Measurements from ENCODE around the gene ZMYM1. TPM values are rescaled to one million over a fixed set of nuclear protein-coding genes. Genes with fewer than 3 reads are reported as not detected.

The ZMYM1 gene
- 17.2 TPM for polyA plus RNA-seq

GRCh38 chr1:35079003-35079930, at the start of gene ZMYM1:
TSS of gene ZMYM1 (plus strand) at chr1:35079385. CDS start at chr1:35093988, 14,603 bp downstream.
- Mint-ChIP-seq H3K27me3 (peaks cover 6% of the 10 kb centered on the region), H3K36me3 (peaks cover 10% of the 10 kb centered on the region), H3K9me3 (no peaks in the 10 kb centered on the region), H3K4me3 (peak within 1 kb of the TSS; percentile 97 to 100 (median 98)), H3K27ac (peak within 1 kb of the TSS; percentile 98 to 99 (median 99)), H3K4me1 (peaks cover 17 to 22% (median 22%) of the 10 kb centered on the region in 3 donors)

- peaks cover 23 to 37% (median 32%) of the 10 kb centered on the region in 3 donors for H3K4me1 Mint-ChIP-seq
- peaks cover 4 to 5% (median 4%) of the 10 kb centered on the region in 3 donors for H3K9me3 Mint-ChIP-seq
- peaks cover 15% of the 10 kb centered on the region for H3K36me3 Mint-ChIP-seq
- H3K4me3 Mint-ChIP-seq = peak overlapping the region; percentile 96 to 100 (median 100)
- no peaks in the 10 kb centered on the region for H3K27me3 Mint-ChIP-seq
- peak overlapping the region in 2 of 3 donors; percentile 92 to 94 for H3K27ac Mint-ChIP-seq
These were observed 49.4 kb upstream of the ZMYM1 start for GRCh38 chr1:35029761-35030160.

GRCh38 chr1:35030338-35030737, 48.8 kb upstream of the ZMYM1 start:
- peaks cover 15% of the 10 kb centered on the region for H3K36me3 Mint-ChIP-seq
- peak overlapping the region; percentile 96 to 100 (median 100) for H3K4me3 Mint-ChIP-seq
- H3K9me3 Mint-ChIP-seq = peaks cover 4 to 5% (median 4%) of the 10 kb centered on the region in 3 donors
- no peaks in the 10 kb centered on the region for H3K27me3 Mint-ChIP-seq
- peak overlapping the region; percentile 92 to 99 (median 94) for H3K27ac Mint-ChIP-seq
- peaks cover 23 to 37% (median 32%) of the 10 kb centered on the region in 3 donors for H3K4me1 Mint-ChIP-seq

GRCh38 chr1:35030756-35031446, 48.3 kb upstream of the ZMYM1 start:
- Mint-ChIP-seq H3K4me1 (peaks cover 20 to 33% (median 28%) of the 10 kb centered on the region in 3 donors), H3K36me3 (peaks cover 11% of the 10 kb centered on the region), H3K4me3 (peak overlapping the region; percentile 96 to 100 (median 100)), H3K27me3 (no peaks in the 10 kb centered on the region), H3K27ac (peak overlapping the region; percentile 92 to 99 (median 94)), H3K9me3 (peaks cover 4 to 5% (median 4%) of the 10 kb centered on the region in 3 donors)

- Mint-ChIP-seq H3K4me1 (peaks cover 13 to 23% (median 19%) of the 10 kb centered on the region in 3 donors), H3K9me3 (peaks cover 4 to 5% (median 4%) of the 10 kb centered on the region in 3 donors), H3K36me3 (peaks cover 8% of the 10 kb centered on the region), H3K4me3 (peak overlapping the region in 3 of 4 donors; percentile 100), H3K27ac (no peak overlapping the region), H3K27me3 (no peaks in the 10 kb centered on the region)
These were observed 46.8 kb upstream of the ZMYM1 start for GRCh38 chr1:35032384-35032739.

GRCh38 chr1:35033346-35033745, 45.8 kb upstream of the ZMYM1 start:
- H3K27ac Mint-ChIP-seq = no peak overlapping the region
- peaks cover 4 to 5% (median 4%) of the 10 kb centered on the region in 3 donors for H3K9me3 Mint-ChIP-seq
- peaks cover 13 to 22% (median 16%) of the 10 kb centered on the region in 3 donors for H3K4me1 Mint-ChIP-seq
- H3K36me3 Mint-ChIP-seq = peaks cover 6% of the 10 kb centered on the region
- H3K4me3 Mint-ChIP-seq = peak overlapping the region in 2 of 4 donors; percentile 19 to 61
- no peaks in the 10 kb centered on the region for H3K27me3 Mint-ChIP-seq

- Mint-ChIP-seq H3K9me3 (peaks cover 4 to 6% (median 5%) of the 10 kb centered on the region in 3 donors), H3K27ac (no peak overlapping the region), H3K27me3 (no peaks in the 10 kb centered on the region), H3K4me3 (peak overlapping the region in 1 of 4 donors; percentile 62), H3K4me1 (peaks cover 2 to 4% (median 2%) of the 10 kb centered on the region in 3 donors), H3K36me3 (peaks cover 2% of the 10 kb centered on the region)
These were observed 42.6 kb upstream of the ZMYM1 start for GRCh38 chr1:35036621-35037020.

GRCh38 chr1:35037206-35037605, 42.0 kb upstream of the ZMYM1 start:
- peaks cover 0 to 2% (median 0%) of the 10 kb centered on the region in 3 donors for H3K4me1 Mint-ChIP-seq
- H3K27ac Mint-ChIP-seq = no peak overlapping the region

GRCh38 chr1:35038723-35039122, 40.5 kb upstream of the ZMYM1 start:
- Mint-ChIP-seq H3K4me3 (peak overlapping the region in 1 of 4 donors; percentile 27), H3K36me3 (peaks cover 2% of the 10 kb centered on the region), H3K4me1 (peaks cover 0 to 2% (median 0%) of the 10 kb centered on the region in 3 donors), H3K9me3 (peaks cover 0 to 4% (median 4%) of the 10 kb centered on the region in 3 donors), H3K27ac (no peak overlapping the region), H3K27me3 (no peaks in the 10 kb centered on the region)

More at GRCh38 chr1:35037206-35037605, 42.0 kb upstream of the ZMYM1 start:
- Mint-ChIP-seq H3K36me3 (peaks cover 2% of the 10 kb centered on the region), H3K4me3 (peak overlapping the region in 1 of 4 donors; percentile 62), H3K27me3 (no peaks in the 10 kb centered on the region), H3K9me3 (peaks cover 2 to 6% (median 5%) of the 10 kb centered on the region in 3 donors)

GRCh38 chr1:35043498-35043897, 35.7 kb upstream of the ZMYM1 start:
- no peak overlapping the region for H3K27ac Mint-ChIP-seq
- H3K4me1 Mint-ChIP-seq = peaks cover 0 to 6% (median 5%) of the 10 kb centered on the region in 3 donors
- peaks cover 0 to 2% (median 0%) of the 10 kb centered on the region in 3 donors for H3K9me3 Mint-ChIP-seq
- no peaks in the 10 kb centered on the region for H3K36me3 Mint-ChIP-seq
- H3K4me3 Mint-ChIP-seq = no peak overlapping the region
- no peaks in the 10 kb centered on the region for H3K27me3 Mint-ChIP-seq

- H3K4me1 Mint-ChIP-seq = peaks cover 0 to 6% (median 5%) of the 10 kb centered on the region in 3 donors
- peaks cover 0 to 2% (median 0%) of the 10 kb centered on the region in 3 donors for H3K9me3 Mint-ChIP-seq
- H3K27ac Mint-ChIP-seq = no peak overlapping the region
- H3K27me3 Mint-ChIP-seq = no peaks in the 10 kb centered on the region
- no peak overlapping the region for H3K4me3 Mint-ChIP-seq
- no peaks in the 10 kb centered on the region for H3K36me3 Mint-ChIP-seq
These were observed 34.8 kb upstream of the ZMYM1 start for GRCh38 chr1:35044431-35044830.

- no peak overlapping the region for H3K4me3 Mint-ChIP-seq
- H3K27me3 Mint-ChIP-seq = peaks cover 2% of the 10 kb centered on the region
- H3K4me1 Mint-ChIP-seq = peaks cover 0 to 6% (median 5%) of the 10 kb centered on the region in 3 donors
- no peaks in the 10 kb centered on the region for H3K36me3 Mint-ChIP-seq
- H3K27ac Mint-ChIP-seq = no peak overlapping the region
- no peaks in the 10 kb centered on the region for H3K9me3 Mint-ChIP-seq
These were observed 32.5 kb upstream of the ZMYM1 start for GRCh38 chr1:35046730-35047129.

- H3K4me3 Mint-ChIP-seq = no peak overlapping the region
- no peaks in the 10 kb centered on the region for H3K36me3 Mint-ChIP-seq
- H3K27me3 Mint-ChIP-seq = peaks cover 4% of the 10 kb centered on the region
- H3K4me1 Mint-ChIP-seq = peaks cover 0 to 6% (median 5%) of the 10 kb centered on the region in 3 donors
- no peak overlapping the region for H3K27ac Mint-ChIP-seq
- H3K9me3 Mint-ChIP-seq = no peaks in the 10 kb centered on the region
These were observed 31.9 kb upstream of the ZMYM1 start for GRCh38 chr1:35047188-35047858.

- Mint-ChIP-seq H3K36me3 (no peaks in the 10 kb centered on the region), H3K27me3 (peaks cover 5% of the 10 kb centered on the region), H3K4me1 (peaks cover 0 to 6% (median 5%) of the 10 kb centered on the region in 3 donors), H3K9me3 (peaks cover 0 to 3% (median 0%) of the 10 kb centered on the region in 3 donors), H3K4me3 (peak overlapping the region in 2 of 4 donors; percentile 20 to 29), H3K27ac (peak overlapping the region in 1 of 3 donors; percentile 28)
These were observed 30.1 kb upstream of the ZMYM1 start for GRCh38 chr1:35049116-35049515.

All from IgD-negative memory B cell (primary cell).